Fibroblast of villous mesenchyme (primary cell): ENCODE data around the gene VCAM1. TPM values are rescaled to one million over a fixed set of nuclear protein-coding genes. Genes with fewer than 3 reads are reported as not detected.
"Not testable (repeated sequence)": the region's sequence is repeated elsewhere in the genome, so short reads cannot be mapped to it uniquely, and the experiment has no call there.

Source experiments
- DNase-seq: peaks from one replicate; pipeline ENCODE4 v3.0.0-alpha.2; 2010; ENCODE audit warnings: low read depth
- H3K4me3 ChIP-seq: 2 replicates; pipeline ENCODE4 v1.5.1; 2011; ENCODE audit warnings: low read depth, mild to moderate bottlenecking, low read length
- total RNA-seq: library from RNA; depleted of rRNA; stranded (reverse); fragments of >200 nt; gene quantifications from 2 replicates; pipeline ENCODE4 v1.2.3, GENCODE V29; 2012
- TF ChIP-seq, protein P1 (sequence below): IDR thresholded peaks from 2 replicates; pipeline ENCODE4 v1.5.1; 2012; ENCODE audit warnings: low read depth, mild to moderate bottlenecking, low read length; ENCODE audit not compliant: insufficient read depth

VCAM1 gene
- total RNA-seq, 1 donor = 54.8 TPM

DNA sequence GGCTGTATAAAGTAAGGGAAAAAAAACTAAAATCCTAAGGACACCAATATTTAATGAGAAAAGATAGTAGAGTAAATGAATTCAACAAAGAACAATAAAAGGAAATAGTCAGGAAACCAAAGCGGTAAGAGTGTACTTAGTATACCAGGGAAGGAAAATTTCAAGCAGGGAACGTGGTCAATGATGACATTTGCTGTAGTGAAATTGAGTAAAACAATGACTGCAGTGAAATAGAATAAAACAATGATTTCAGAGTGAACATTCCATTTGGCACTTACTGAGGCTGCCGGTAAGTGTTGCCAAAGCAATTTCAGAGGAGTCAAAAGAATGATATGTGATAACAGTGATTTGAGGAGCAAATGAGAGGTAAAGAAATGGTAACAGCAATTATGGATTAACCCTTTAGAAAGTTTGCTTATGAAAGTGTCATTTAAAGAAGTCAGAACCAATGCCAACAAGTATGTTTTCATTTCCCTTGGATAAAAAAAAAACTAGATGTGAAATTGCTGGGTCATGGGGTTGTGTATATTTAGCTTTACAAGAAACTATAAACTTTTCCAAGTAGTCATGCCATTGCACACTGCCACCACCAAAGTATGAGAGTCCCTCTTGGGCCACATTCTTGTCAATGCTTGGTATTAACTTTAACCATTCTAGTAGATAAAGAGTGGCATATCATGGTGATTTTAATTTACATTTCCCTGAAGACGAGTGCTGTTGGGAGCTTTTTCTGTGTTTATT, 50.5 kb downstream of the VCAM1 start:
- H3K4me3 ChIP-seq = no peak overlapping the region
- TF ChIP-seq, protein P1, sequence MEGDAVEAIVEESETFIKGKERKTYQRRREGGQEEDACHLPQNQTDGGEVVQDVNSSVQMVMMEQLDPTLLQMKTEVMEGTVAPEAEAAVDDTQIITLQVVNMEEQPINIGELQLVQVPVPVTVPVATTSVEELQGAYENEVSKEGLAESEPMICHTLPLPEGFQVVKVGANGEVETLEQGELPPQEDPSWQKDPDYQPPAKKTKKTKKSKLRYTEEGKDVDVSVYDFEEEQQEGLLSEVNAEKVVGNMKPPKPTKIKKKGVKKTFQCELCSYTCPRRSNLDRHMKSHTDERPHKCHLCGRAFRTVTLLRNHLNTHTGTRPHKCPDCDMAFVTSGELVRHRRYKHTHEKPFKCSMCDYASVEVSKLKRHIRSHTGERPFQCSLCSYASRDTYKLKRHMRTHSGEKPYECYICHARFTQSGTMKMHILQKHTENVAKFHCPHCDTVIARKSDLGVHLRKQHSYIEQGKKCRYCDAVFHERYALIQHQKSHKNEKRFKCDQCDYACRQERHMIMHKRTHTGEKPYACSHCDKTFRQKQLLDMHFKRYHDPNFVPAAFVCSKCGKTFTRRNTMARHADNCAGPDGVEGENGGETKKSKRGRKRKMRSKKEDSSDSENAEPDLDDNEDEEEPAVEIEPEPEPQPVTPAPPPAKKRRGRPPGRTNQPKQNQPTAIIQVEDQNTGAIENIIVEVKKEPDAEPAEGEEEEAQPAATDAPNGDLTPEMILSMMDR = no peak
- no peak for DNase-seq

DNA sequence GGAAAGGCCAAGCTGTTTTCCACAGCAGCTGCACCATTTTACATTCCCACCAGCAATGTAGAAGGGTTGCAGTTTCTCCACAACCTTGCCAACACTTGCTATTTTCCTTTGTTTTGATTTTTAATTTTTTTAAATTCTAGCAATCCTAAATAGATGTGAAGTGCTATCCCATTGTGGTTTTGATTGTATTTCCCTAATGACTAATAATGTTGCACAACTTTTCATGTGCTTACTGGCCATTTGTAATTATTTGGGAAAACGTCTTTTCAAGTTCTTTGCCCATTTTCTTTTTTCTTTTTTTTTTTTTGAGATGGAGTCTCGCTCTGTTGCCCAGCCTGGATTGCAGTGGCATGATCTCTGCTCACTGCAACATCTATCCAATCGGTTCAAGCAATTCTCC, 53.9 kb downstream of the VCAM1 start:
- TF ChIP-seq, protein P1 = no peak
- DNase-seq = peak; percentile 28
- no peak overlapping the region for H3K4me3 ChIP-seq

DNA sequence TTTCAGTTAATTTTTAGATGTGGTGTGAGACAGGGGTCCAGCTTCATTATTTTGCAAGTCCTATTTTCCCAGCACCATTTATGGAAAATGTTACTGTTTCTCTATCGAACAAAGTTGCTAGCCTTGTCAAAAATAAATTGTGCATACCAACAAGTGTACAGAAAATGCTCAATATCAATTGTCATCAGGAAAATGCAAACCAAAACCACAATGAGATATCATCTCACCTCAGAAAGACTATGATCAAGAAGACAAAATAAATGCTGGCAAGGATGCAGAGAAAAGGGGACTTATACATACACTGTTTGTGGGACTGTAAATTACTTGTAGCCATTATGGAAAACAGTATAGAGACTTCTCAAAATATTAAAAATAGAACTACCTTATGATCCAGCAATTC, 54.8 kb downstream of the VCAM1 start:
- TF ChIP-seq, protein P1 = no peak
- DNase-seq = no peak
- H3K4me3 ChIP-seq = no peak overlapping the region

DNA sequence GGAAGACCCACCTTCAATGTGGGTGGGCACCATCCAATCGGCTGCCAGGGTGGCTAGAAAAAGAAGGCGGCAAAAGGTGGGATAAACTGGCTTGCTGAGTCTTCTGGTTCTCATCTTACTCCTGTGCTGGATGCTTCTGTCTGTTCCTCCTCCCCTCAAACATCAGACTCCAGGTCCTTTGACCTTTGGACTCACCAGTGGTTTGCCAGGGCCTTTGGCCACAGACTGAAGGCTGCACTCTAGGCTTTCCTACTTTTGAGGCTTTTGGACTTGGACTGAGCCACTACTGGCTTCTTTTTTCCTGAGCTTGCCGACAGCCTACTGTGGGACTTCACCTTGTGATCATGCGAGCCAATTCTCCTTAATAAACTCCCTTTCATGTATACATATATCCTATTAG, 55.9 kb downstream of the VCAM1 start:
- TF ChIP-seq, protein P1 = no peak
- H3K4me3 ChIP-seq = no peak overlapping the region
- DNase-seq = no peak

DNA sequence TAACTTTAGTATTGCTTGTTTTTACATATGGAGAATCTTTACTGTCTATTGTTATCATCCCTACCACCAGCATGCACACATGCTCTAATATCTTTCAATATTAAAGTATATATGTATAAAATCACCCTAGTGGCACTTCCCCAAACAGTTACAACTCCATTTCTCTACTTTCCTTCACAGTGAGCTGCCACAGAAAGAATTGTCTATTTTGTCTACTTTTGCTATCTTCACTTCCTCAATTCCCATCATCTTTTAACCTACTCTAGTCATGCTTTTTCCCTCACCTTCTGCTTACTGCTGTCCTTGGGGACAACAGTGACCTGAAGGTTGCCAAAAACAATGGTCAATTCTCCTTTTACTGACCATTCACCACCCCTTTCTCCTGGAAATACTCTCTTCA, 59.2 kb downstream of the VCAM1 start:
- TF ChIP-seq, protein P1 = no peak
- no peak for DNase-seq
- H3K4me3 ChIP-seq = no peak overlapping the region

DNA sequence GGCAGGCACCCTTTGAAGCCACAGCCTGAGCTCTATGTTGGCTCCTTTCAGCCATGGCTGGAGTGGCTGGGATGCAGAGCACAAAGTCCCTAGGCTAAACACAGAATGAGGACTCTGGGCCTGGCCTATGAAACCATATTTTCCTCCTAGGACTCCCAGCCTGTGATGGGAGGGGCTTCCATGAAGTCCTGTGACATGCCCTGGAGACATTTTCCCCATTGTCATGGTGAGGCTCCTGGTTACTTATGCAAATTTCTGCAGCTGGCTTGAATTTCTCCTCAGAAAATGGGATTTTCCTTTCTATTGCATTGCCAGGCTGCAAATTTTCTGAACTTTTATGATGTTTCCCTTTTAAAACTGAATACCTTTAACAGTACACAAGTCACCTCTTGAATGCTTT, 61.3 kb downstream of the VCAM1 start:
- H3K4me3 ChIP-seq = no peak overlapping the region
- DNase-seq = no peak
- TF ChIP-seq, protein P1 = no peak

DNA sequence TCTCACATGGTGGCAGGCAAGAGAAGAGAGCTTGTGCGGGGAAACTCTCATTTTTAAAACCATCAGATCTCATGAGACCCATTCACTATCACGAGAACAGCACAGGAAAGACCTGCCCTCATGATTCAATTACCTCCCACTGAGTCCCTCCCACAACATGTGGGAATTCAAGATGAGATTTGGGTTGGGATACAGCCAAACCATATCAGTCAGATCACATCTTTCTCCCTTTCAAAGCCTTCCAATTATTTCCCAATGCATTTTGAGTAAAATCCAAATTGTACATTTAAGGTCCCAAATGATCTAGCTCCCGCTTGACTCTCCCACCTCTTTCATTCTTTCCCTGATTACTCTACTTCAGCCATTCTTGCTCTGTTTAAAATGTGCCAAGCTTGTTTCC, 62.2 kb downstream of the VCAM1 start:
- H3K4me3 ChIP-seq = not testable (repeated sequence)

More for the DNA sequence above, 62.2 kb downstream of the VCAM1 start:
- DNase-seq = not testable (repeated sequence)
